A549 (cell line): Measurements from ENCODE around the gene RALGDS.

ENCODE experiments used
- BHLHE40 ChIP-seq: IDR thresholded peaks from 2 replicates; pipeline ENCODE4 v1.6.1; 2012; ENCODE audit warnings: low read depth, low read length, inconsistent platforms
- CHD4 ChIP-seq: fragments of 200-600 bp; sonication (generic); IDR thresholded peaks from 2 replicates; pipeline ENCODE4 v1.6.1; 2016; ENCODE audit warnings: antibody characterized with exemption, mild to moderate bottlenecking, borderline replicate concordance
- EP300 ChIP-seq, 2 experiments: fragments of >200 bp; sonication (Bioruptor Twin); formaldehyde crosslinking; IDR thresholded peaks; 2 replicates in 1 of 2; 3 replicates in 1 of 2; pipeline ENCODE4 v1.6.1; 2016 to 2017
- JUN ChIP-seq, 2 experiments: fragments of >200 bp; sonication (Bioruptor Twin); formaldehyde crosslinking; IDR thresholded peaks; 2 replicates in 1 of 2; 3 replicates in 1 of 2; pipeline ENCODE4 v1.6.1; 2016 to 2017
- PBX3 ChIP-seq: IDR thresholded peaks from 2 replicates; pipeline ENCODE4 v1.6.1; 2012
- POLR2A ChIP-seq: IDR thresholded peaks from 2 replicates; pipeline ENCODE4 v1.6.1; 2012; ENCODE audit warnings: mild to moderate bottlenecking, low read length
- RAD21 ChIP-seq, 2 experiments: fragments of >200 bp in 1 of 2; sonication (Bioruptor Twin) in 1 of 2; formaldehyde crosslinking in 1 of 2; IDR thresholded peaks in 1 of 2; conservative IDR thresholded peaks in 1 of 2; 2 replicates in 1 of 2; 3 replicates in 1 of 2; pipeline ENCODE4 v1.6.1; 2012 to 2018; ENCODE audit warnings: inconsistent platforms in 1 of 2
- TF ChIP-seq, protein P1 (sequence below): fragments of 450-650 bp; IDR thresholded peaks from 2 replicates; pipeline ENCODE4 v1.6.1; 2014; ENCODE audit warnings: antibody characterized with exemption
- TF ChIP-seq, protein P2 (sequence below): fragments of 250-450 bp; sonication (Bioruptor Pico); IDR thresholded peaks from 2 replicates; pipeline ENCODE4 v1.5.0; 2021; ENCODE audit warnings: mild to moderate bottlenecking, moderate library complexity, borderline replicate concordance
- TF ChIP-seq, protein P3 (sequence below): fragments of >200 bp; sonication (Bioruptor Twin); formaldehyde crosslinking; IDR thresholded peaks from 3 replicates; pipeline ENCODE4 v1.5.1; 2016

DNA sequence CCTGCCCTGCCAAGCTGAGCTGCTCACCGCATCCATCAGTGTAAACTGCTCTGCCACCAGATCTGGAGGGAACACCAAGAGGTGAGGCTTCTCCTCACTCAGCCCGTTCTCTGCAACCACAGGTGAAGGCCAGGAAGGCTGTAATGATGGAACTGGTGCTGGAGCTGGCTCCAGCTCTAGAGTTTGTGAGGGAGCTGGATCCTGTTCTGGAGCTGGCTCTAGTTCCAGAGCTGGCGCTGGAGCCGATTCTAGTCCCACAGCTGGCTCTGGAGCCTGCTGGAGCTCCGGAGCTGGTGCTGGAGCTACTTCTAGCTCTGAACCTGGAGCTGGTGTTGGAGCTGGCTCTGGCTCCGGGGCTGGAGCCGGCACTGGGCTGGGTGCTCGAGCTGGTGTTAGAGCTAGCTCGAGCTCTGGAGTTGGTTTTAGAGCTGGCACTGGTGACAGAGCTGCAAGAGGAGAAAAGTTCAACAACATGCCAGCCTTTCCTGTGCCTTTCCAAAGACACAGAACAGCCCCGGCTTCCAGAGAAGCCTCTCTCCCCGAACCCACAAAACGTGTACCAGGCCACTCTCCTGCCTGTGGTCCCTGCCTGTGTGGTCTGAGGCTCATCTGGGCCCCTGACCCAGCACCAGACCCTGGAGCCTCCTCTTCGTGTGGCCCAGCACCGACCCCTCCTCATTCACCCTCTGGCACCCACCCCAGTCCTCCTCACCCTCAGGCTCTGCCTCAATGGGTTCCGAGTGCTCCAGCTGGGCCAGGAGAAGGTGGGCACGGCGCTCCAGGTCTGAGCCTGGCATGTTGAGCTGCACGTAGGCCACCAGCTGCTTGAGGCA, 12.9 kb downstream of the RALGDS start:
- TF ChIP-seq JUN (IDR thresholded peaks at IDR 0.05) (no peak), PBX3 (no peak), POLR2A (no peak), RAD21 (conservative IDR thresholded peaks at IDR 0.05 in 1 of 2, IDR thresholded peaks at IDR 0.05 in 1 of 2) (no peak), CHD4 (no peak), EP300 (IDR thresholded peaks at IDR 0.05) (no peak), BHLHE40 (no peak)
- TF ChIP-seq, protein P1, sequence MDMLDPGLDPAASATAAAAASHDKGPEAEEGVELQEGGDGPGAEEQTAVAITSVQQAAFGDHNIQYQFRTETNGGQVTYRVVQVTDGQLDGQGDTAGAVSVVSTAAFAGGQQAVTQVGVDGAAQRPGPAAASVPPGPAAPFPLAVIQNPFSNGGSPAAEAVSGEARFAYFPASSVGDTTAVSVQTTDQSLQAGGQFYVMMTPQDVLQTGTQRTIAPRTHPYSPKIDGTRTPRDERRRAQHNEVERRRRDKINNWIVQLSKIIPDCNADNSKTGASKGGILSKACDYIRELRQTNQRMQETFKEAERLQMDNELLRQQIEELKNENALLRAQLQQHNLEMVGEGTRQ: no peak
- TF ChIP-seq, protein P2, sequence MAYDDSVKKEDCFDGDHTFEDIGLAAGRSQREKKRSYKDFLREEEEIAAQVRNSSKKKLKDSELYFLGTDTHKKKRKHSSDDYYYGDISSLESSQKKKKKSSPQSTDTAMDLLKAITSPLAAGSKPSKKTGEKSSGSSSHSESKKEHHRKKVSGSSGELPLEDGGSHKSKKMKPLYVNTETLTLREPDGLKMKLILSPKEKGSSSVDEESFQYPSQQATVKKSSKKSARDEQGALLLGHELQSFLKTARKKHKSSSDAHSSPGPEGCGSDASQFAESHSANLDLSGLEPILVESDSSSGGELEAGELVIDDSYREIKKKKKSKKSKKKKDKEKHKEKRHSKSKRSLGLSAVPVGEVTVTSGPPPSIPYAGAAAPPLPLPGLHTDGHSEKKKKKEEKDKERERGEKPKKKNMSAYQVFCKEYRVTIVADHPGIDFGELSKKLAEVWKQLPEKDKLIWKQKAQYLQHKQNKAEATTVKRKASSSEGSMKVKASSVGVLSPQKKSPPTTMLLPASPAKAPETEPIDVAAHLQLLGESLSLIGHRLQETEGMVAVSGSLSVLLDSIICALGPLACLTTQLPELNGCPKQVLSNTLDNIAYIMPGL (CRISPR knock-in tag): no peak
- TF ChIP-seq, protein P3, sequence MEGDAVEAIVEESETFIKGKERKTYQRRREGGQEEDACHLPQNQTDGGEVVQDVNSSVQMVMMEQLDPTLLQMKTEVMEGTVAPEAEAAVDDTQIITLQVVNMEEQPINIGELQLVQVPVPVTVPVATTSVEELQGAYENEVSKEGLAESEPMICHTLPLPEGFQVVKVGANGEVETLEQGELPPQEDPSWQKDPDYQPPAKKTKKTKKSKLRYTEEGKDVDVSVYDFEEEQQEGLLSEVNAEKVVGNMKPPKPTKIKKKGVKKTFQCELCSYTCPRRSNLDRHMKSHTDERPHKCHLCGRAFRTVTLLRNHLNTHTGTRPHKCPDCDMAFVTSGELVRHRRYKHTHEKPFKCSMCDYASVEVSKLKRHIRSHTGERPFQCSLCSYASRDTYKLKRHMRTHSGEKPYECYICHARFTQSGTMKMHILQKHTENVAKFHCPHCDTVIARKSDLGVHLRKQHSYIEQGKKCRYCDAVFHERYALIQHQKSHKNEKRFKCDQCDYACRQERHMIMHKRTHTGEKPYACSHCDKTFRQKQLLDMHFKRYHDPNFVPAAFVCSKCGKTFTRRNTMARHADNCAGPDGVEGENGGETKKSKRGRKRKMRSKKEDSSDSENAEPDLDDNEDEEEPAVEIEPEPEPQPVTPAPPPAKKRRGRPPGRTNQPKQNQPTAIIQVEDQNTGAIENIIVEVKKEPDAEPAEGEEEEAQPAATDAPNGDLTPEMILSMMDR: no peak
